H1 (cell line): ENCODE results near the gene CAMSAP3. TPM values are rescaled to one million over a fixed set of nuclear protein-coding genes. Genes with fewer than 3 reads are reported as not detected.

Source experiments
- E2F6 ChIP-seq: IDR thresholded peaks from 2 replicates; pipeline ENCODE4 v1.6.1; 2012; ENCODE audit warnings: inconsistent platforms
- RXRA ChIP-seq: IDR thresholded peaks from 2 replicates; pipeline ENCODE4 v1.6.1; 2011; ENCODE audit warnings: low read depth, mild to moderate bottlenecking, low read length, moderate library complexity; ENCODE audit not compliant: insufficient read depth
- SP4 ChIP-seq: IDR thresholded peaks from 2 replicates; pipeline ENCODE4 v1.6.1; 2012; ENCODE audit warnings: low read length, inconsistent platforms
- polyA plus RNA-seq, 7 experiments: library from polyadenylated mRNA; depleted of rRNA in 3 of 7; stranded (reverse) in 5 of 7; unstranded in 2 of 7; fragments of >200 nt in 5 of 7; fragments of 200-250 nt in 2 of 7; gene quantifications; 1 replicate in 5 of 7; 2 replicates in 1 of 7; 4 replicates in 1 of 7; pipeline versions ENCODE4 v1.2.1 to v1.2.3, GENCODE V29; 2011 to 2013; ENCODE audit warnings: missing spikeins in 2 of 7, mixed read lengths in 2 of 7
- total RNA-seq: library from RNA; stranded (reverse); fragmentation: NEBNext Ultra II Directional; extraction: Animal tissue kit (Norgen Biotek cat#: 25700); gene quantifications from 2 replicates; pipeline ENCODE4 v1.2.1, GENCODE V29; 2021

CAMSAP3 gene
- total and polyA plus RNA-seq, 2 of the 8 experiments (the other 6 are each of a cell fraction or from before 2014, with no cell fraction given): 11.4 to 30.4 TPM

GRCh38 chr19:7582446-7582845 lies 13.2 kb upstream of the CAMSAP3 start (continued):
- TF ChIP-seq RXRA (no peak), E2F6 (no peak), SP4 (no peak)
